ENCODE results near the gene MEIOSIN. TPM values are rescaled to one million over a fixed set of nuclear protein-coding genes. Genes with fewer than 3 reads are reported as not detected.

MEIOSIN gene
- total RNA-seq, 2 donors from 2014 or later, result 0.78 to 0.90 TPM

DNA sequence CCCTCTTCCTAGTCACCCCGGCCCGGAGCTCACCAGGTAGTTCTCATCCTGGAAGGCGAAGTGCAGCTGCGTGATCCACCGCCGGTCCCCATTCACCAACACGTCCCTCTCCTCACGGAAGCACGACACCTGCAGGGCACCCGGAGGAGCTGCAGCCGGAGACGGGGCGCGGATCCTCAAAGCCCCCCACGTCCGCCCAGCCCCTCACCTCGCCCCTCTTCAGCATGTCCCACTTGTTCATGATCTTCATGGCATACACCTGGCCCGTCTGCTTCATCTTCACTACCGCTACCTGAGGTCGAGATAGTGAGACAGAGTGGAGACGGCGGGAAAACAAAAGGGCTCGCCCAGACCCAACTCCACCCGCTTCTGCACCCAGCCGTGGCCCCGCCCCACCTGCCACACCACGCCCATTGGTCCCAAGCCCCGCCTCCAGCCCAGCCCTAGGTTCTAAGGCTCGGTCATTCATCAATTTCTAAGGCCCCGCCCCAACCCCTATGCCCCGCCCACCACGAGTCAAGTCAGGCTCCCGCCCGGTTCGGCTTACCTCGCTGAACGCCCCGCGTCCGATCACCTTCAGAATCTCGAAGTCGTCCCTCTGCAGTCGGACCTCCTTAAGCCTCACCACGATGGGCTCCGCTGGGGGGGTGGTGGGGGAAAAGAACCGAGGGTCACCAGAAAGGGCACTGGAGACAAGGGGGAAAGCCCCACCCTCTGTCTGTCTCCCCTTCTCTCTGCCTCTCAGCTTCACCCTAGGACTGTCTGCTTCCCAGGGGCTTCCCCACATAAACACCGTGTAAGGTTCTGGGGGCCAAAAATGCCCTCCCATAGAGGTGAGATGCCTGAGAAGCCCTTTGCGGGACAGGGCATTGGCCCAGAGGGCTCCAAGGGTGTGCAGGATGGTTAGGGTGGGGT, 46.2 kb downstream of the MEIOSIN start:
- peaks cover 0 to 60% of the 10 kb centered on the region in 2 donors for H3K4me1 ChIP-seq

DNA sequence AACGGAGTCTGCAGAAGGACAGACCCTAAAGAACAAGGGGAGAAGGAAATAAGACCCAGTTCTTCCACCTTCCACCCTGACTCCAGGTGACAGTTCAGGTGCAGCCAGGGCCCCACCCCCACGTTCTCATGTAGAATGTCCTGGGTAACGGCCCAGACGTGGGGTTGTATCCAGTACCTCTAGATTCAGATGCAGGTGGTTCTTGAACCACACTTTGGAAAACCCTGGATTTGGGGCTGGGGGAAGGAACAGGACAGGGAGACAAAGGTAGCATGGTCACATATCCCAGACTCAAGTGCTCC, 46.9 kb downstream of the MEIOSIN start:
- H3K4me3 ChIP-seq, result peak overlapping the region; percentile 62 to 71
- no peak for DNase-seq (ENCODE audit: low spot score)
- peaks cover 33% of the 10 kb centered on the region for H3K36me3 ChIP-seq
- TF ChIP-seq, protein P1, sequence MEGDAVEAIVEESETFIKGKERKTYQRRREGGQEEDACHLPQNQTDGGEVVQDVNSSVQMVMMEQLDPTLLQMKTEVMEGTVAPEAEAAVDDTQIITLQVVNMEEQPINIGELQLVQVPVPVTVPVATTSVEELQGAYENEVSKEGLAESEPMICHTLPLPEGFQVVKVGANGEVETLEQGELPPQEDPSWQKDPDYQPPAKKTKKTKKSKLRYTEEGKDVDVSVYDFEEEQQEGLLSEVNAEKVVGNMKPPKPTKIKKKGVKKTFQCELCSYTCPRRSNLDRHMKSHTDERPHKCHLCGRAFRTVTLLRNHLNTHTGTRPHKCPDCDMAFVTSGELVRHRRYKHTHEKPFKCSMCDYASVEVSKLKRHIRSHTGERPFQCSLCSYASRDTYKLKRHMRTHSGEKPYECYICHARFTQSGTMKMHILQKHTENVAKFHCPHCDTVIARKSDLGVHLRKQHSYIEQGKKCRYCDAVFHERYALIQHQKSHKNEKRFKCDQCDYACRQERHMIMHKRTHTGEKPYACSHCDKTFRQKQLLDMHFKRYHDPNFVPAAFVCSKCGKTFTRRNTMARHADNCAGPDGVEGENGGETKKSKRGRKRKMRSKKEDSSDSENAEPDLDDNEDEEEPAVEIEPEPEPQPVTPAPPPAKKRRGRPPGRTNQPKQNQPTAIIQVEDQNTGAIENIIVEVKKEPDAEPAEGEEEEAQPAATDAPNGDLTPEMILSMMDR (IDR thresholded peaks at IDR 0.05), result no peak
- no peaks in the 10 kb centered on the region for H3K9me3 ChIP-seq
- H3K4me1 ChIP-seq, result peaks cover 0 to 66% of the 10 kb centered on the region in 2 donors
- peak overlapping the region; percentile 93 to 95 for H3K27ac ChIP-seq
- H3K27me3 ChIP-seq, result no peaks in the 10 kb centered on the region

More for the DNA sequence above, 46.2 kb downstream of the MEIOSIN start:
- DNase-seq (ENCODE audit: low spot score), result peak; percentile 76
- Histone ChIP-seq H3K27ac (peak overlapping the region; percentile 93 to 95), H3K27me3 (no peaks in the 10 kb centered on the region), H3K36me3 (peaks cover 36% of the 10 kb centered on the region), H3K9me3 (no peaks in the 10 kb centered on the region), H3K4me3 (peak overlapping the region in 1 of 2 donors; percentile 71)
- TF ChIP-seq, protein P1 (IDR thresholded peaks at IDR 0.05), result peak; percentile 26 to 62

DNA sequence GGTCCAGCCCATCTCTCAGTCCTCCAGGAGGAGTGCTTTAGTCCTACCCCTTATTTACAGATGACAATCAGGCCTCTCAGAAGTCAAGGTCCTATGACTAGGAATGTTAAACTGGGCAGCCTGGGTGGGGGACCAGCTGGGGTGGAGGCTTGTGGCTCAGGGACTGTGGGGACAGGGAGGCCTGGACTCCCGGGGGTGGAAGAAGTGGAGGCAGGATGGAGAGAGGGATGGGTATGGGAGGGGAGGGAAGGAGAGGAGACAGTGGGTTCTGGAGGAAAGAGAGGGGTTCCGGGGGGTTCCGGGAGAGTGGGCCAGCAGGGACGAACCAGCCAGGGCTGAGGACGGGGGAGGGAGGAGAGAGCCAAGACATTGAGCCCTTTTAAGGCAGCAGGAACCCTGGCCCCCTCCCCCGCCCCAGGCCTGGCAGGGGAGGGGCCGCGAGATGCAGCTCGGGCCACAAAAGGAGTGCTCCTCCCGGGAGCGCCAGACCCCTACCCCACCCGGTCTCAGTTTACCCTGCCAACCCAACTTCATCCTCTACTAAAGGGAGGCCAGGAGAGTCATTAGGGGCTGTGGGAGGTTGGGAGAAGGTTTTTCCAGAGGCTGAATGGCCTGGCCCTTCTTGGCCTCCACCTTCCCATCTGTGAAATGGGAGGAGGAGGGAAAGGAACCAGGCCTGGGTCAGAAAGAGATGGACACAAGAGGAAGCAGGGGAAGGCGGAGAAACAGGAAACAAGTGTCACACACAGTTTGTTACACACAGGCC, 47.4 kb downstream of the MEIOSIN start:
- peak overlapping the region; percentile 62 to 71 for H3K4me3 ChIP-seq
- peaks cover 0 to 72% of the 10 kb centered on the region in 2 donors for H3K4me1 ChIP-seq
- H3K27me3 ChIP-seq, result no peaks in the 10 kb centered on the region
- no peaks in the 10 kb centered on the region for H3K9me3 ChIP-seq
- peaks cover 38% of the 10 kb centered on the region for H3K36me3 ChIP-seq
- H3K27ac ChIP-seq, result peak overlapping the region; percentile 93 to 95
- TF ChIP-seq, protein P1 (IDR thresholded peaks at IDR 0.05), result no peak
- no peak for DNase-seq (ENCODE audit: low spot score)

DNA sequence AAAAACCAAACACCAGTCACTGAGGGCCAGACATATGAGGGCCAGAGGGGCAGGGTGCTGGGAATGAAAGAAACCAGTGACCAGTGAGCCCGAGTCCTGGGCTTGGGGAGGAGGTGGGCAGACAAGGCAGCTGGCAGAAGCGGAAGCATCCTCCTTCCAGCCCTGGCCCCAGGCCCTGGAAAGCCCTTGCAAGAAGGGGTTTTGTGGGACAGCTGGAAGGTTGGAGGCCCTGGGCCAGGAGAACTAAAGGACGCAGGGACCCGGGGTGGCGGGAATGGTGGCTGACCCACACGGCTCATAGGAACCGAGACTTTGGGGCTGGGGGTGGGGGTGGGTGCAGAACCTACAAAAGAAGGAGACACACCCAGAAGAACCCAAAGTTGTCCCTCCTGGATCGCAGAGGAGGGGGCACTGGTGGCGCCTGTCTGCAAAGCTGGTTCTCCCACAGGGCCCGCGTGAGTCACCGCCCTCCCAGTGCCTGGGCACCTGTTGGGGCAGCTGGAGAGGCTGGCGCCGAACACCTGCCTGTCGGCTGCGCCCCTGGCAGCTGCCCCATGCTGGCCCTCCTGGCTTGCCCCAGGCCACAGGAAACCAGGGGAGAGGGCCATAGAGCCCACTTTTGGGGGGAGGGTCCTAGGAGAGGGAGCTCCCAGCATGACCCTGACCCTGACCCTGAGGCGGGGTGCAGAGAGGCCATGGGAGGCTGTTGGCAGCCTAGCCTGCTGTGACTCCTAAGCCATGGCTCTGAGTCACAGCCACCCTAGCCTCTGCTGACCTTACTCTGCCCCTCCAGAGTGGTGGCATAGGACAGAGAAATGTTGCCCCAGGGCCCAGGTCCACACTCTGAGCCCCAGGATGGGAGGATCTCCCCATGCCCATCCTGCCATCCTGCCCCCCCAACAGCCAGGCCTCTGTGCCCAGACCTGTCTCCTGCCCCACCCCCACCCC, 48.2 kb downstream of the MEIOSIN start:
- H3K4me1 ChIP-seq, result peaks cover 0 to 80% of the 10 kb centered on the region in 2 donors

More for the DNA sequence above, 48.2 kb downstream of the MEIOSIN start:
- TF ChIP-seq, protein P1 (IDR thresholded peaks at IDR 0.05), result no peak
- DNase-seq (ENCODE audit: low spot score), result no peak
- Histone ChIP-seq H3K36me3 (peaks cover 43% of the 10 kb centered on the region), H3K4me3 (peak overlapping the region; percentile 62 to 71), H3K27me3 (no peaks in the 10 kb centered on the region), H3K27ac (peak overlapping the region; percentile 93 to 95), H3K9me3 (no peaks in the 10 kb centered on the region)
